Nephron (organoid): ENCODE measurements around the gene CEP170B.

Experiments used
- H3K27ac Mint-ChIP-seq, 3 experiments: 2 replicates each; pipeline ENCODE4 v1.8.0; 2020; ENCODE audit warnings: mixed read lengths in 3 of 3, mild to moderate bottlenecking in 2 of 3, moderate library complexity in 1 of 3
- H3K27me3 Mint-ChIP-seq: 2 replicates; pipeline ENCODE4 v1.8.0; 2021; ENCODE audit warnings: low read depth, mild to moderate bottlenecking, moderate library complexity, mixed read lengths
- H3K36me3 Mint-ChIP-seq: 2 replicates; pipeline ENCODE4 v1.8.0; 2020; ENCODE audit warnings: low read depth, mixed read lengths
- H3K4me1 Mint-ChIP-seq: 2 replicates; pipeline ENCODE4 v1.8.0; 2020; ENCODE audit warnings: mixed read lengths
- H3K4me3 Mint-ChIP-seq, 3 experiments: 2 replicates each; pipeline ENCODE4 v1.8.0; 2020; ENCODE audit warnings: mild to moderate bottlenecking in 3 of 3, mixed read lengths in 3 of 3, moderate library complexity in 2 of 3
- H3K9me3 Mint-ChIP-seq: 2 replicates; pipeline ENCODE4 v1.8.0; 2020; ENCODE audit warnings: mixed read lengths
- TF ChIP-seq, protein P1 (sequence below), 3 experiments: fragments of 200-600 bp; sonication (generic); IDR thresholded peaks; one replicate each; pipeline ENCODE4 v1.5.0; 2021; ENCODE audit warnings: antibody characterized with exemption in 3 of 3; ENCODE audit not compliant: unreplicated experiment in 3 of 3

Gene CEP170B

GRCh38 chr14:104865631-104866441 is 768 bp downstream of the CEP170B start:
- Mint-ChIP-seq H3K4me3 (peak overlapping the region; percentile 78 to 84 (median 83)), H3K9me3 (peaks cover 4% of the 10 kb centered on the region), H3K4me1 (peaks cover 7% of the 10 kb centered on the region), H3K27ac (peak overlapping the region in 1 of 3 experiments; percentile 22), H3K36me3 (no peaks in the 10 kb centered on the region), H3K27me3 (peaks cover 24% of the 10 kb centered on the region)
- TF ChIP-seq, protein P1, sequence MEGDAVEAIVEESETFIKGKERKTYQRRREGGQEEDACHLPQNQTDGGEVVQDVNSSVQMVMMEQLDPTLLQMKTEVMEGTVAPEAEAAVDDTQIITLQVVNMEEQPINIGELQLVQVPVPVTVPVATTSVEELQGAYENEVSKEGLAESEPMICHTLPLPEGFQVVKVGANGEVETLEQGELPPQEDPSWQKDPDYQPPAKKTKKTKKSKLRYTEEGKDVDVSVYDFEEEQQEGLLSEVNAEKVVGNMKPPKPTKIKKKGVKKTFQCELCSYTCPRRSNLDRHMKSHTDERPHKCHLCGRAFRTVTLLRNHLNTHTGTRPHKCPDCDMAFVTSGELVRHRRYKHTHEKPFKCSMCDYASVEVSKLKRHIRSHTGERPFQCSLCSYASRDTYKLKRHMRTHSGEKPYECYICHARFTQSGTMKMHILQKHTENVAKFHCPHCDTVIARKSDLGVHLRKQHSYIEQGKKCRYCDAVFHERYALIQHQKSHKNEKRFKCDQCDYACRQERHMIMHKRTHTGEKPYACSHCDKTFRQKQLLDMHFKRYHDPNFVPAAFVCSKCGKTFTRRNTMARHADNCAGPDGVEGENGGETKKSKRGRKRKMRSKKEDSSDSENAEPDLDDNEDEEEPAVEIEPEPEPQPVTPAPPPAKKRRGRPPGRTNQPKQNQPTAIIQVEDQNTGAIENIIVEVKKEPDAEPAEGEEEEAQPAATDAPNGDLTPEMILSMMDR (IDR thresholded peaks at IDR 0.05; ENCODE audit: unreplicated experiment in 3 of 3) = no peak

- Mint-ChIP-seq H3K4me1 (peaks cover 7% of the 10 kb centered on the region), H3K27me3 (peaks cover 28% of the 10 kb centered on the region), H3K9me3 (peaks cover 4% of the 10 kb centered on the region), H3K4me3 (peak overlapping the region; percentile 78 to 84 (median 83)), H3K36me3 (no peaks in the 10 kb centered on the region), H3K27ac (peak overlapping the region in 1 of 3 experiments; percentile 15)
- TF ChIP-seq, protein P1 (IDR thresholded peaks at IDR 0.05; ENCODE audit: unreplicated experiment in 3 of 3) = no peak
Observed at GRCh38 chr14:104866451-104867370, 1.6 kb downstream of the CEP170B start.

GRCh38 chr14:104867371-104868059 is 2.4 kb downstream of the CEP170B start:
- peaks cover 14% of the 10 kb centered on the region for H3K4me1 Mint-ChIP-seq
- H3K4me3 Mint-ChIP-seq = peak overlapping the region; percentile 78 to 84 (median 83)
- TF ChIP-seq, protein P1 (IDR thresholded peaks at IDR 0.05; ENCODE audit: unreplicated experiment in 3 of 3) = no peak

DNA sequence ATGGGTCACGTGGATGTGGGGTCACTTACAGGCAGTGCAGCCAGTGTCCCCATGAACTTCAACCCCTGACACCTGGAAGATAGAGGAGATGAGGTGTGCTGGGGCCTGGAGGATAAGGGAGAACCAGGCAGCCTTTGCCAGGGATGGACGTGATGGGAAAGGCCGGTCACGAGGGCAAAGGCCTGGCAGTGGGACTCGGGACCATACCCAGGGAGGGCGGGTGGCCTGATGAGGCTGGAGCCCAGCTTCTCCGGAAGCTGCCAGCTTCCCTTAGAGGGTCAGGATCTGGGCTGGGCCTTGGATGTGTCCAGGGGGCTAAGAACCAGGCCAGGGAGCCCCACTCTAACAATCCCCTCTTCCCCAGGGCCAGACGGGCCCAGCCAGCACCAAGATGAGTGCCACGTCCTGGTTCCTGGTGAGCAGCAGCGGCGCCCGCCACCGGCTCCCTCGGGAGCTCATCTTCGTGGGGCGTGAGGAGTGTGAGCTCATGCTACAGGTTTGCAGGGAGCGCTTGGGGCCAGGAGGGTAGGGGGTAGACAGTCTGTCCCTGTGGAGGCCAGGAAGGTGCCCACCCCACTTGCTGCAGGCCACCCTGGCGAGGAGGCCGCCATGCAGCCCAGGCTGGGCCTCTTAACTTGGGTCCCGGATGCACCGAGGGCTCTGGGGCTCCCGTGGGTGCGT is 3.1 kb downstream of the CEP170B start:
- TF ChIP-seq, protein P1 (IDR thresholded peaks at IDR 0.05; ENCODE audit: unreplicated experiment in 3 of 3) = no peak
- Mint-ChIP-seq H3K4me1 (peaks cover 21% of the 10 kb centered on the region), H3K27ac (no peak overlapping the region), H3K27me3 (peaks cover 37% of the 10 kb centered on the region), H3K36me3 (no peaks in the 10 kb centered on the region), H3K4me3 (peak overlapping the region; percentile 62 to 84 (median 83)), H3K9me3 (peaks cover 2% of the 10 kb centered on the region)

More at GRCh38 chr14:104867371-104868059, 2.4 kb downstream of the CEP170B start:
- Mint-ChIP-seq H3K27me3 (peaks cover 34% of the 10 kb centered on the region), H3K27ac (peak overlapping the region in 1 of 3 experiments; percentile 15), H3K9me3 (peaks cover 4% of the 10 kb centered on the region), H3K36me3 (no peaks in the 10 kb centered on the region)
